HEK293 (cell line): ENCODE data around the gene ITGB3.

Experiments used
- ZNF302 ChIP-seq: fragments of 450-650 bp; formaldehyde crosslinking; IDR thresholded peaks from 2 replicates; pipeline ENCODE4 v1.5.1; 2016; ENCODE audit warnings: missing biosample characterization, missing genetic modification characterization, low read depth
- ZNF324 ChIP-seq: fragments of 450-650 bp; formaldehyde crosslinking; IDR thresholded peaks from 2 replicates; pipeline ENCODE4 v1.5.1; 2016; ENCODE audit warnings: missing biosample characterization, missing genetic modification characterization
- TF ChIP-seq, protein P1 (sequence below): fragments of 450-650 bp; formaldehyde crosslinking; IDR thresholded peaks from 2 replicates; pipeline ENCODE4 v1.5.1; 2016; ENCODE audit warnings: missing biosample characterization, missing genetic modification characterization

DNA sequence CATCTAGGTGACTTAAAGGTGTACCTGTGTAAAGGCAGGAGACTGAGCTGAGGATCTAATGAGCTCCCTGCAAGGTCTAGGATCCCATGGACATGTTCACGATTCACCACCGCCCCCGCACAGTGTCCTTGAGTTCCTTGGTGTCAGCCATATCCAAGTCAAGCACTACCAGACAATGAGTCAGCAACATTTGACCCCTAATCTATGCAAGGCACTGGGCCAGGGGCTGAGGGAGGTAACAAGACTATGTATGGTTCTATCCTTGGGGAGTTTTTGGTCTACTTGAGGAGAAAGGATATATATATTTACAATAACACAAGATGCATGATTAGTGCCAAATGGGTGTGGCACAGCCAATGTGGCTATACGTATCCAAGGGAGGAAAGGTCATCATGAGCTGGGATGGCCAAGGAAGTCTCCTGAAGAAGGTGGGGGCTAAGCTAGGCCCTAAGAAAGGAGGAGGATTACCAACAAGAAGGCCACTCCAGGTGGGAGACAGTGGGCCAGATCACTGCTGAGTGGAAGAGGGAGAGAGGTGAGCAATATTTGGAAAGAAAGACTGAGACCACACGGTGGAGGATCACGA, 35.0 kb downstream of the ITGB3 start:
- TF ChIP-seq ZNF302 (tag by site-specific recombination) (no peak), ZNF324 (tag by site-specific recombination) (no peak)
- TF ChIP-seq, protein P1, sequence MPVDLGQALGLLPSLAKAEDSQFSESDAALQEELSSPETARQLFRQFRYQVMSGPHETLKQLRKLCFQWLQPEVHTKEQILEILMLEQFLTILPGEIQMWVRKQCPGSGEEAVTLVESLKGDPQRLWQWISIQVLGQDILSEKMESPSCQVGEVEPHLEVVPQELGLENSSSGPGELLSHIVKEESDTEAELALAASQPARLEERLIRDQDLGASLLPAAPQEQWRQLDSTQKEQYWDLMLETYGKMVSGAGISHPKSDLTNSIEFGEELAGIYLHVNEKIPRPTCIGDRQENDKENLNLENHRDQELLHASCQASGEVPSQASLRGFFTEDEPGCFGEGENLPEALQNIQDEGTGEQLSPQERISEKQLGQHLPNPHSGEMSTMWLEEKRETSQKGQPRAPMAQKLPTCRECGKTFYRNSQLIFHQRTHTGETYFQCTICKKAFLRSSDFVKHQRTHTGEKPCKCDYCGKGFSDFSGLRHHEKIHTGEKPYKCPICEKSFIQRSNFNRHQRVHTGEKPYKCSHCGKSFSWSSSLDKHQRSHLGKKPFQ (tag by site-specific recombination): no peak
